HG03196 (cell line): ENCODE data around the gene SVOP.
"Not testable (repeated sequence)": the region's sequence is repeated elsewhere in the genome, so short reads cannot be mapped to it uniquely, and the experiment has no call there.

ENCODE experiments used
- ATAC-seq: cut with Tn5 transposase; IDR thresholded peaks from one replicate; pipeline ENCODE4 v1.9.1; 2021; ENCODE audit not compliant: unreplicated experiment

SVOP gene

GRCh38 chr12:109020796-109021380, at the start of gene SVOP:
TSS of gene SVOP (minus strand) at chr12:109021068. CDS start at chr12:109020868, 200 bp downstream.
- ATAC-seq: no peak

- ATAC-seq: no peak
Measured at GRCh38 chr12:109069307-109070271, 48.7 kb upstream of the SVOP start.

- ATAC-seq: no peak
Measured at GRCh38 chr12:109065853-109066193, 45.0 kb upstream of the SVOP start.

GRCh38 chr12:109065154-109065852, 44.4 kb upstream of the SVOP start:
- ATAC-seq: no peak

GRCh38 chr12:109064143-109064542, 43.3 kb upstream of the SVOP start:
- ATAC-seq: no peak

- ATAC-seq: no peak
Measured at GRCh38 chr12:109058773-109059172, 37.9 kb upstream of the SVOP start.

GRCh38 chr12:109057376-109057775, 36.5 kb upstream of the SVOP start:
- no peak for ATAC-seq

GRCh38 chr12:109056891-109057290, 36.0 kb upstream of the SVOP start:
- ATAC-seq: no peak

- ATAC-seq: no peak
Measured at GRCh38 chr12:109054520-109054919, 33.7 kb upstream of the SVOP start.

- not testable (repeated sequence) for ATAC-seq
Measured at GRCh38 chr12:109054124-109054513, 33.3 kb upstream of the SVOP start.

GRCh38 chr12:109053382-109054123, 32.7 kb upstream of the SVOP start:
- ATAC-seq: no peak

GRCh38 chr12:109052414-109053323, 31.8 kb upstream of the SVOP start, which contains the start of gene USP30:
TSS of gene USP30 (plus strand) at chr12:109052576. CDS start at chr12:109052679, 103 bp downstream.
- ATAC-seq: peak; percentile 74

- no peak for ATAC-seq
Measured at GRCh38 chr12:109052097-109052413, 31.2 kb upstream of the SVOP start.

GRCh38 chr12:109049794-109050193, 28.9 kb upstream of the SVOP start:
- ATAC-seq: not testable (repeated sequence)

GRCh38 chr12:109048706-109049105, 27.8 kb upstream of the SVOP start:
- ATAC-seq: not testable (repeated sequence)

GRCh38 chr12:109047081-109047805, 26.4 kb upstream of the SVOP start:
- no peak for ATAC-seq

GRCh38 chr12:109044241-109044640, 23.4 kb upstream of the SVOP start:
- no peak for ATAC-seq

GRCh38 chr12:109036975-109037374, 16.1 kb upstream of the SVOP start:
- ATAC-seq: no peak
